Right lobe of liver (tissue), 4 donors: Measurements from ENCODE around the gene MYH9.

Source experiments
- CTCF ChIP-seq, 4 donors: fragments of 200-600 bp in 3 of 4; fragments of 450-650 bp in 1 of 4; IDR thresholded peaks; one replicate each; pipeline versions ENCODE4 v1.5.1 to v1.8.0; 2016 to 2022; ENCODE audit warnings: antibody characterized with exemption in 4 of 4, mild to moderate bottlenecking in 2 of 4
- POLR2A ChIP-seq: fragments of 450-650 bp; IDR thresholded peaks from one replicate; pipeline ENCODE4 v1.6.1; 2017; ENCODE audit warnings: antibody characterized with exemption, mild to moderate bottlenecking
- donor health status: DM: no; HTN: no; CAD: no.
- donor health status: DM: no; HTN: no; CAD: no.
- donor health status: DM: no; HTN: yes; CAD: no.

GRCh38 chr22:36381513-36382128 lies 6.1 kb downstream of the MYH9 start:
- TF ChIP-seq POLR2A (no peak), CTCF (IDR thresholded peaks at IDR 0.05) (no peak)
